SK-N-SH (cell line): ENCODE data around the gene ZNF547. TPM values are rescaled to one million over a fixed set of nuclear protein-coding genes. Genes with fewer than 3 reads are reported as not detected.

Experiments
- CTCF ChIA-PET: fragments of 300-600, 350-600 bp; formaldehyde crosslinking; extraction: SDS; loops from one replicate; lab custom pipeline; 2021; lab: Yijun Ruan, JAX
- POLR2A ChIA-PET: fragments of 350-600 bp; sonication (Branson Sonifier 250); formaldehyde crosslinking; extraction: SDS; loops from one replicate; lab custom pipeline; 2020; ENCODE audit warnings: antibody characterized with exemption, inconsistent platforms; lab: Yijun Ruan, JAX
- DNase-seq: peaks from one replicate; pipeline ENCODE4 v3.0.0; 2012
- H2AFZ ChIP-seq: fragments of 200-600 bp; sonication (generic); 2 replicates; pipeline ENCODE4 v1.8.1; 2016; ENCODE audit warnings: antibody characterized with exemption, mild to moderate bottlenecking, low read depth
- H3F3A ChIP-seq: fragments of 200-600 bp; sonication (generic); replicated peaks from 2 replicates; pipeline ENCODE3; 2016; ENCODE audit warnings: antibody characterized with exemption, mild to moderate bottlenecking; ENCODE audit not compliant: insufficient read depth
- H3K27ac ChIP-seq, 2 experiments: fragments of 200-500 bp in 1 of 2; fragments of 200-600 bp in 1 of 2; sonication (Bioruptor generic) in 1 of 2; sonication (generic), shearing (Covaris generic) in 1 of 2; 2 replicates each; pipeline versions ENCODE4 v1.5.1 to v1.6.1; 2014 to 2016; ENCODE audit warnings: low read depth in 2 of 2, inconsistent platforms in 1 of 2, low read length in 1 of 2, mild to moderate bottlenecking in 1 of 2, mixed read lengths in 1 of 2
- H3K27me3 ChIP-seq: fragments of 200-600 bp; sonication (generic), shearing (Covaris generic); 2 replicates; pipeline ENCODE4 v1.6.1; 2016; ENCODE audit warnings: mixed run types; ENCODE audit not compliant: insufficient read depth
- H3K36me3 ChIP-seq, 2 experiments: fragments of 200-500 bp in 1 of 2; fragments of 200-600 bp in 1 of 2; sonication (Bioruptor generic) in 1 of 2; sonication (generic) in 1 of 2; replicated peaks in 1 of 2; 2 replicates each; pipeline versions ENCODE3 to v1.5.1; 2014 to 2016; ENCODE audit warnings: low read length in 1 of 2, mild to moderate bottlenecking in 1 of 2; ENCODE audit not compliant: insufficient read depth in 2 of 2, control insufficient read depth in 1 of 2
- H3K4me1 ChIP-seq, 2 experiments: fragments of 200-500 bp in 1 of 2; fragments of 200-600 bp in 1 of 2; sonication (Bioruptor generic) in 1 of 2; sonication (generic), shearing (Covaris generic) in 1 of 2; 2 replicates each; pipeline versions ENCODE4 v1.5.1 to v1.6.1; 2014 to 2016; ENCODE audit warnings: low read depth in 1 of 2, low read length in 1 of 2, mixed run types in 1 of 2; ENCODE audit not compliant: insufficient read depth in 2 of 2, control insufficient read depth in 1 of 2
- H3K4me2 ChIP-seq: fragments of 200-600 bp; sonication (generic), shearing (Covaris generic); 2 replicates; pipeline ENCODE4 v1.6.1; 2017; ENCODE audit warnings: mixed run types
- H3K4me3 ChIP-seq, 2 experiments: fragments of 200-500 bp in 1 of 2; fragments of 200-600 bp in 1 of 2; sonication (Bioruptor generic) in 1 of 2; sonication (generic), shearing (Covaris generic) in 1 of 2; 2 replicates each; pipeline versions ENCODE4 v1.5.1 to v1.8.1; 2014 to 2016; ENCODE audit warnings: low read depth in 2 of 2, inconsistent platforms in 1 of 2, low read length in 1 of 2, mild to moderate bottlenecking in 1 of 2, mixed read lengths in 1 of 2, moderate library complexity in 1 of 2
- H3K79me2 ChIP-seq: fragments of 200-600 bp; sonication (generic); 2 replicates; pipeline ENCODE4 v1.8.1; 2017; ENCODE audit warnings: mild to moderate bottlenecking; ENCODE audit not compliant: insufficient read depth
- H3K9ac ChIP-seq: fragments of 200-600 bp; sonication (generic); 2 replicates; pipeline ENCODE4 v1.6.1; 2017; ENCODE audit warnings: mixed run types
- H3K9me2 ChIP-seq: fragments of 200-600 bp; sonication (generic); 2 replicates; pipeline ENCODE4 v1.6.1; 2017; ENCODE audit warnings: mixed run types
- H3K9me3 ChIP-seq: fragments of 200-600 bp; sonication (generic); 2 replicates; pipeline ENCODE4 v1.6.1; 2017; ENCODE audit warnings: mixed run types, mild to moderate bottlenecking, moderate library complexity
- H4K20me1 ChIP-seq: fragments of 200-600 bp; sonication (generic); 2 replicates; pipeline ENCODE4 v1.6.1; 2017; ENCODE audit warnings: mild to moderate bottlenecking, mixed run types; ENCODE audit not compliant: insufficient read depth
- CHD2 ChIP-seq: fragments of 150-350 bp; IDR thresholded peaks from 2 replicates; pipeline ENCODE4 v1.6.1; 2018; ENCODE audit warnings: low read length; ENCODE audit not compliant: partially characterized antibody
- ELF1 ChIP-seq: IDR thresholded peaks from 2 replicates; pipeline ENCODE4 v1.4.0; 2012
- EZH2phosphoT487 ChIP-seq: fragments of 200-600 bp; sonication (generic); IDR thresholded peaks from 2 replicates; pipeline ENCODE4 v1.6.1; 2017; ENCODE audit warnings: low read depth, mixed run types, mild to moderate bottlenecking, antibody characterized with exemption, moderate library complexity, borderline replicate concordance
- FOSL2 ChIP-seq: IDR thresholded peaks from 2 replicates; pipeline ENCODE4 v1.4.0; 2012; ENCODE audit warnings: low read depth, mild to moderate bottlenecking, moderate library complexity, borderline replicate concordance
- FOXJ3 ChIP-seq: sonication (generic); formaldehyde crosslinking; IDR thresholded peaks from 2 replicates; pipeline ENCODE4 v1.5.1; 2020; ENCODE audit warnings: mild to moderate bottlenecking, missing genetic modification reagents
- GABPA ChIP-seq: IDR thresholded peaks from 2 replicates; pipeline ENCODE4 v1.4.0; 2012; ENCODE audit warnings: low read depth, mild to moderate bottlenecking
- GATA2 ChIP-seq: sonication (generic); formaldehyde crosslinking; IDR thresholded peaks from 2 replicates; pipeline ENCODE4 v1.5.0; 2020; ENCODE audit warnings: mild to moderate bottlenecking, missing genetic modification reagents
- MEF2A ChIP-seq: IDR thresholded peaks from 2 replicates; pipeline ENCODE4 v1.4.0; 2012; ENCODE audit warnings: low read depth, borderline replicate concordance
- MXI1 ChIP-seq: IDR thresholded peaks from 2 replicates; pipeline ENCODE4 v1.6.1; 2012; ENCODE audit warnings: mild to moderate bottlenecking, low read depth, low read length, improper control_type of control experiment
- NFIC ChIP-seq: IDR thresholded peaks from 2 replicates; pipeline ENCODE4 v1.4.0; 2012; ENCODE audit warnings: borderline replicate concordance
- POLR2AphosphoS5 ChIP-seq: IDR thresholded peaks from 2 replicates; pipeline ENCODE4 v1.6.1; 2012; ENCODE audit warnings: low read depth, low read length
- RCOR1 ChIP-seq: fragments of 150-350 bp; IDR thresholded peaks from 2 replicates; pipeline ENCODE4 v1.6.1; 2017; ENCODE audit warnings: antibody characterized with exemption, low read length
- RFX5 ChIP-seq: IDR thresholded peaks from 2 replicates; pipeline ENCODE4 v1.6.1; 2012; ENCODE audit warnings: mild to moderate bottlenecking, improper control_type of control experiment, low read length
- SIN3A ChIP-seq: IDR thresholded peaks from 2 replicates; pipeline ENCODE4 v1.6.1; 2012; ENCODE audit warnings: low read depth, mild to moderate bottlenecking, low read length, moderate library complexity, borderline replicate concordance
- SMC3 ChIP-seq: IDR thresholded peaks from 2 replicates; pipeline ENCODE4 v1.6.1; 2012; ENCODE audit warnings: low read depth, low read length, improper control_type of control experiment
- TAF1 ChIP-seq: IDR thresholded peaks from 2 replicates; pipeline ENCODE4 v1.6.1; 2012; ENCODE audit warnings: low read depth, mild to moderate bottlenecking, low read length, moderate library complexity, borderline replicate concordance
- USF2 ChIP-seq: fragments of 150-350 bp; IDR thresholded peaks from 2 replicates; pipeline ENCODE4 v1.6.1; 2017; ENCODE audit warnings: antibody characterized with exemption, low read length, low read depth, borderline replicate concordance
- YY1 ChIP-seq: IDR thresholded peaks from 2 replicates; pipeline ENCODE4 v1.4.0; 2012; ENCODE audit warnings: low read depth, mild to moderate bottlenecking
- WGBS: methylation state at CpG from one replicate; pipeline ENCODE4 v1.1.6; 2017; ENCODE audit warnings: low lambda C conversion rate; 5-methylcytosine and 5-hydroxymethylcytosine counted together
- polyA plus RNA-seq, 3 experiments: library from polyadenylated mRNA; depleted of rRNA; stranded (reverse); fragments of >200 nt; gene quantifications; 2 replicates each; pipeline ENCODE4 v1.2.3, GENCODE V29; 2012
- TF ChIP-seq, protein P1 (sequence below): IDR thresholded peaks from 2 replicates; pipeline ENCODE4 v1.6.1; 2012; ENCODE audit warnings: mild to moderate bottlenecking, low read depth, low read length, moderate library complexity
- TF ChIP-seq, protein P2 (sequence below): IDR thresholded peaks from 2 replicates; pipeline ENCODE4 v1.4.0; 2012; ENCODE audit warnings: low read depth, borderline replicate concordance

The ZNF547 gene
- polyA plus RNA-seq, 1 of the 3 experiments (the other 2 are of a cell fraction), result 1.5 TPM

- TF ChIP-seq SIN3A, result no peak
- no peak for TF ChIP-seq CHD2
- TF ChIP-seq MXI1, result no peak
Observed at GRCh38 chr19:57321116-57321515, 42.2 kb upstream of the ZNF547 start (continued).

- 47% methylated on average over 3 of the region's 3 CpGs for WGBS
- no peak overlapping the region for H2AFZ ChIP-seq
- H3K4me2 ChIP-seq, result peak overlapping the region; percentile 93
- H3K9me3 ChIP-seq, result no peaks in the 10 kb centered on the region
- no peak for TF ChIP-seq FOSL2
- no peak for TF ChIP-seq NFIC
- no peak for TF ChIP-seq ELF1
- no peak for TF ChIP-seq USF2
- TF ChIP-seq EZH2phosphoT487, result no peak
- no peak for TF ChIP-seq GATA2 (CRISPR knock-in tag)
- no peak for TF ChIP-seq MEF2A
- no peak for TF ChIP-seq SMC3
- no peak for TF ChIP-seq RFX5
- no peak for TF ChIP-seq GABPA
- no peak for TF ChIP-seq RCOR1
- no peak for TF ChIP-seq POLR2AphosphoS5
- TF ChIP-seq, protein P1, sequence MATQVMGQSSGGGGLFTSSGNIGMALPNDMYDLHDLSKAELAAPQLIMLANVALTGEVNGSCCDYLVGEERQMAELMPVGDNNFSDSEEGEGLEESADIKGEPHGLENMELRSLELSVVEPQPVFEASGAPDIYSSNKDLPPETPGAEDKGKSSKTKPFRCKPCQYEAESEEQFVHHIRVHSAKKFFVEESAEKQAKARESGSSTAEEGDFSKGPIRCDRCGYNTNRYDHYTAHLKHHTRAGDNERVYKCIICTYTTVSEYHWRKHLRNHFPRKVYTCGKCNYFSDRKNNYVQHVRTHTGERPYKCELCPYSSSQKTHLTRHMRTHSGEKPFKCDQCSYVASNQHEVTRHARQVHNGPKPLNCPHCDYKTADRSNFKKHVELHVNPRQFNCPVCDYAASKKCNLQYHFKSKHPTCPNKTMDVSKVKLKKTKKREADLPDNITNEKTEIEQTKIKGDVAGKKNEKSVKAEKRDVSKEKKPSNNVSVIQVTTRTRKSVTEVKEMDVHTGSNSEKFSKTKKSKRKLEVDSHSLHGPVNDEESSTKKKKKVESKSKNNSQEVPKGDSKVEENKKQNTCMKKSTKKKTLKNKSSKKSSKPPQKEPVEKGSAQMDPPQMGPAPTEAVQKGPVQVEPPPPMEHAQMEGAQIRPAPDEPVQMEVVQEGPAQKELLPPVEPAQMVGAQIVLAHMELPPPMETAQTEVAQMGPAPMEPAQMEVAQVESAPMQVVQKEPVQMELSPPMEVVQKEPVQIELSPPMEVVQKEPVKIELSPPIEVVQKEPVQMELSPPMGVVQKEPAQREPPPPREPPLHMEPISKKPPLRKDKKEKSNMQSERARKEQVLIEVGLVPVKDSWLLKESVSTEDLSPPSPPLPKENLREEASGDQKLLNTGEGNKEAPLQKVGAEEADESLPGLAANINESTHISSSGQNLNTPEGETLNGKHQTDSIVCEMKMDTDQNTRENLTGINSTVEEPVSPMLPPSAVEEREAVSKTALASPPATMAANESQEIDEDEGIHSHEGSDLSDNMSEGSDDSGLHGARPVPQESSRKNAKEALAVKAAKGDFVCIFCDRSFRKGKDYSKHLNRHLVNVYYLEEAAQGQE, result no peak
- no peak for TF ChIP-seq TAF1
- no peak for TF ChIP-seq FOXJ3 (CRISPR knock-in tag)
- TF ChIP-seq CHD2, result no peak
- TF ChIP-seq, protein P2, sequence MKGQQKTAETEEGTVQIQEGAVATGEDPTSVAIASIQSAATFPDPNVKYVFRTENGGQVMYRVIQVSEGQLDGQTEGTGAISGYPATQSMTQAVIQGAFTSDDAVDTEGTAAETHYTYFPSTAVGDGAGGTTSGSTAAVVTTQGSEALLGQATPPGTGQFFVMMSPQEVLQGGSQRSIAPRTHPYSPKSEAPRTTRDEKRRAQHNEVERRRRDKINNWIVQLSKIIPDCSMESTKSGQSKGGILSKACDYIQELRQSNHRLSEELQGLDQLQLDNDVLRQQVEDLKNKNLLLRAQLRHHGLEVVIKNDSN, result no peak
- TF ChIP-seq YY1, result no peak
- TF ChIP-seq, all 33 proteins: peak for 0
- H3K27me3 ChIP-seq, result no peaks in the 10 kb centered on the region; the same call in 1 of the 2 replicates
- peak overlapping the region; percentile 92; the same call in 1 of the 2 replicates for H3K9ac ChIP-seq
- H3K9me2 ChIP-seq, result no peaks in the 10 kb centered on the region
- H3K4me1 ChIP-seq, result peaks cover 7 to 12% of the 10 kb centered on the region in 2 experiments; a peak in 2 of 4 replicates
- peaks cover 18 to 24% of the 10 kb centered on the region in 2 experiments for H3K36me3 ChIP-seq
- no peaks in the 10 kb centered on the region for H4K20me1 ChIP-seq
- no peak for DNase-seq
- peak overlapping the region; percentile 89 to 95 for H3K4me3 ChIP-seq
- POLR2A ChIA-PET, result no interaction called here
- H3K27ac ChIP-seq, result no peak overlapping the region
- peaks cover 5% of the 10 kb centered on the region for H3F3A ChIP-seq
- H3K79me2 ChIP-seq, result peaks cover 48% of the 10 kb centered on the region
- CTCF ChIA-PET, result no interaction called here
Observed at GRCh38 chr19:57321751-57322150, 41.6 kb upstream of the ZNF547 start.
